Fibroblast of pulmonary artery (primary cell): ENCODE data around the gene CRB3.

Experiments used
- DNase-seq: peaks from one replicate; pipeline ENCODE4 v3.0.0-alpha.2; 2010; ENCODE audit warnings: low read depth
- H3K4me3 ChIP-seq: replicated peaks from 2 replicates; pipeline ENCODE4 v1.5.1; 2011; ENCODE audit warnings: low read depth, mild to moderate bottlenecking, control low read depth, low read length, moderate library complexity
- CTCF ChIP-seq: IDR thresholded peaks from 2 replicates; pipeline ENCODE4 v1.5.1; 2011; ENCODE audit warnings: mild to moderate bottlenecking, control low read depth, low read length, inconsistent platforms; ENCODE audit errors: missing control alignments

The CRB3 gene

GRCh38 chr19:6494438-6495036, 30.5 kb downstream of the CRB3 start:
- TF ChIP-seq CTCF = no peak
- H3K4me3 ChIP-seq = no peak overlapping the region
- DNase-seq = no peak

GRCh38 chr19:6495947-6496346, 31.9 kb downstream of the CRB3 start:
- H3K4me3 ChIP-seq = no peak overlapping the region
- DNase-seq = no peak
- TF ChIP-seq CTCF = no peak

- H3K4me3 ChIP-seq = no peak overlapping the region
- no peak for DNase-seq
- no peak for TF ChIP-seq CTCF
Measured at GRCh38 chr19:6498294-6499036, 34.4 kb downstream of the CRB3 start.

- H3K4me3 ChIP-seq = no peak overlapping the region
- DNase-seq = no peak
- no peak for TF ChIP-seq CTCF
Measured at GRCh38 chr19:6499052-6499790, 35.1 kb downstream of the CRB3 start.

GRCh38 chr19:6500837-6501739, 37.0 kb downstream of the CRB3 start:
- no peak for DNase-seq
- H3K4me3 ChIP-seq = no peak overlapping the region
- TF ChIP-seq CTCF = no peak
